ENCODE results near the gene RPGRIP1L. TPM values are rescaled to one million over a fixed set of nuclear protein-coding genes. Genes with fewer than 3 reads are reported as not detected.

The RPGRIP1L gene
- total and polyA plus RNA-seq, 2 of the 8 experiments (the other 6 are each of a cell fraction or from before 2014, with no cell fraction given): 4.0 to 13.7 TPM

GRCh38 chr16:53646506-53646905 lies 57.2 kb downstream of the RPGRIP1L start:
- WGBS, 2 experiments (ENCODE audit: extremely low coverage in 1 of 2, insufficient coverage in 1 of 2, insufficient read length in 1 of 2, insufficient replicate concordance in 2 of 2, low coverage in 1 of 2, low lambda C conversion rate in 2 of 2, missing lambda C conversion rate in 1 of 2): 93% methylated on average over 3 of the region's 3 CpGs; no CpG with 5 or more reads in 1 of the 2 experiments
- CTCF ChIA-PET (ENCODE audit: partially characterized antibody): no interaction called here
- no peak for FAIRE-seq

More at GRCh38 chr16:53646506-53646905, 57.2 kb downstream of the RPGRIP1L start:
- no peaks in the 10 kb centered on the region for H4K20me1 ChIP-seq (replicated peaks in 1 of 2; ENCODE audit: control insufficient read depth in 1 of 2, insufficient read depth in 2 of 2, low read length in 2 of 2)
- H3K36me3 ChIP-seq (ENCODE audit: control insufficient read depth in 2 of 4, insufficient read depth in 4 of 4, low read length in 3 of 4): peaks cover 0 to 3% (median 0%) of the 10 kb centered on the region in 4 experiments; a peak in 2 of 8 replicates
- no peaks in the 10 kb centered on the region for H3K9me3 ChIP-seq (ENCODE audit: insufficient read depth in 2 of 2, low read depth in 1 of 2, low read length in 1 of 2)
- no peak overlapping the region for H3K4me2 ChIP-seq (ENCODE audit: insufficient read depth in 1 of 2, low read depth in 2 of 2, low read length in 2 of 2)
- no peak overlapping the region for H2BK15ac ChIP-seq (ENCODE audit: low read length)
- no peak overlapping the region for H2AFZ ChIP-seq (ENCODE audit: low read length)
- H3K14ac ChIP-seq (ENCODE audit: insufficient read length): no peak overlapping the region
- H2BK120ac ChIP-seq (replicated peaks; ENCODE audit: low read depth, low read length): no peak overlapping the region
- H3K56ac ChIP-seq (replicated peaks; ENCODE audit: insufficient read length, low read depth, low read length): no peak overlapping the region
- H3K4me1 ChIP-seq (replicated peaks in 1 of 4; ENCODE audit: control insufficient read depth in 3 of 4, insufficient read depth in 4 of 4, low read length in 3 of 4): no peaks in the 10 kb centered on the region
- H3K4me3 ChIP-seq (ENCODE audit: extremely low read depth in 1 of 4, insufficient read depth in 2 of 4, low read depth in 3 of 4, low read length in 4 of 4): no peak overlapping the region
- no peak overlapping the region for H3K18ac ChIP-seq (ENCODE audit: extremely low read depth, low read length)
- DNase-seq (ENCODE audit: low read depth in 1 of 2, low spot score in 2 of 2): no peak
- no peaks in the 10 kb centered on the region for H3K79me2 ChIP-seq (ENCODE audit: control insufficient read depth in 1 of 2, insufficient read depth in 2 of 2, low read length in 2 of 2)
- H2BK5ac ChIP-seq (ENCODE audit: low read depth, low read length): no peak overlapping the region
- H3K23me2 ChIP-seq (ENCODE audit: low read depth, low read length): no peaks in the 10 kb centered on the region; the same call in 1 of the 2 replicates
- no peak overlapping the region for H2AK5ac ChIP-seq (ENCODE audit: low read depth, low read length)
- no peak overlapping the region for H2BK12ac ChIP-seq (ENCODE audit: low read depth, low read length)
- H3K9ac ChIP-seq (replicated peaks in 1 of 4; ENCODE audit: extremely low read depth in 1 of 4, low read depth in 3 of 4, low read length in 3 of 4): no peak overlapping the region
- H4K5ac ChIP-seq (ENCODE audit: insufficient read length, low read depth, low read length): no peak overlapping the region
- no peak overlapping the region for H4K8ac ChIP-seq (ENCODE audit: extremely low read depth, insufficient read depth, low read length)
- no peaks in the 10 kb centered on the region for H3K27me3 ChIP-seq (replicated peaks in 1 of 4; ENCODE audit: control insufficient read depth in 3 of 4, extremely low read depth in 1 of 4, insufficient read depth in 3 of 4, low read length in 3 of 4)
- H3K23ac ChIP-seq (ENCODE audit: insufficient read length): no peak overlapping the region
- H2BK20ac ChIP-seq (ENCODE audit: low read length): no peak overlapping the region
- H3K79me1 ChIP-seq (ENCODE audit: low read depth, low read length): no peaks in the 10 kb centered on the region
- H3K4ac ChIP-seq (replicated peaks; ENCODE audit: insufficient read length, low read depth, low read length): no peak overlapping the region
- TF ChIP-seq ASH2L (IDR thresholded peaks at IDR 0.05; ENCODE audit: low read length): no peak
- no peak for TF ChIP-seq SUZ12 (IDR thresholded peaks at IDR 0.05; ENCODE audit: low read length)
- TF ChIP-seq SAP30 (IDR thresholded peaks at IDR 0.05; ENCODE audit: insufficient read depth, insufficient replicate concordance, low read length): no peak
- TF ChIP-seq EGR1 (IDR thresholded peaks at IDR 0.05; ENCODE audit: borderline replicate concordance, low read depth, low read length): no peak
- no peak for TF ChIP-seq RXRA (IDR thresholded peaks at IDR 0.05; ENCODE audit: insufficient read depth, low read depth, low read length)
- TF ChIP-seq CBX8 (IDR thresholded peaks at IDR 0.05; ENCODE audit: borderline replicate concordance, low read depth, low read length): no peak
- no peak for TF ChIP-seq SP2 (IDR thresholded peaks at IDR 0.05; ENCODE audit: low read length)
- TF ChIP-seq CREB1 (IDR thresholded peaks at IDR 0.05): no peak
- no peak overlapping the region for H3K27ac ChIP-seq (ENCODE audit: low read depth, low read length)
- no peak overlapping the region for H4K91ac ChIP-seq (replicated peaks; ENCODE audit: insufficient read length, low read length)
- POLR2A ChIA-PET (ENCODE audit: partially characterized antibody): interaction anchor here (0.6 kb wide), 1 partner anchor 14 kb away, joined by 3 read pairs; no protein-coding TSS in a partner anchor

Measured in H1 (cell line).